K562 (cell line): Measurements from ENCODE around the gene PAF1. TPM values are rescaled to one million over a fixed set of nuclear protein-coding genes. Genes with fewer than 3 reads are reported as not detected.

Source experiments
- polyA plus RNA-seq, 8 experiments: library from polyadenylated mRNA; depleted of rRNA in 4 of 8; stranded (reverse) in 5 of 8; unstranded in 3 of 8; fragments of >200 nt; fragmentation: Nextera tagmentation in 2 of 8; fragmentation: Illumina TruSeq in 1 of 8; extraction: Ambion mirVana in 2 of 8; extraction: Trizol in 1 of 8; gene quantifications; 2 replicates each; pipeline versions ENCODE4 v1.2.1 to v1.2.3, GENCODE V29; 2011 to 2014; ENCODE audit warnings: inconsistent platforms in 1 of 8, missing spikeins in 1 of 8
- total RNA-seq, 7 experiments: library from RNA; depleted of rRNA in 6 of 7; stranded (reverse); fragments of >200 nt in 6 of 7; fragmentation: Illumina TruSeq in 2 of 7; extraction: Trizol in 2 of 7; gene quantifications; 2 replicates each; pipeline versions ENCODE4 v1.2.1 to v1.2.3, GENCODE V29; 2011 to 2021; ENCODE audit warnings: low replicate concordance in 1 of 7
- TF ChIP-seq, protein P1 (sequence below), 2 experiments: fragments of 450-650 bp; formaldehyde crosslinking in 1 of 2; IDR thresholded peaks; 2 replicates each; pipeline versions ENCODE4 v1.4.0 to v1.6.1; 2014 to 2020; ENCODE audit warnings: mild to moderate bottlenecking in 2 of 2, borderline replicate concordance in 1 of 2, low read depth in 1 of 2

The PAF1 gene
- total and polyA plus RNA-seq, 9 of the 15 experiments (the other 6 are each of a cell fraction or from before 2014, with no cell fraction given), result 1.5 to 45.0 (median 33.8) TPM

DNA sequence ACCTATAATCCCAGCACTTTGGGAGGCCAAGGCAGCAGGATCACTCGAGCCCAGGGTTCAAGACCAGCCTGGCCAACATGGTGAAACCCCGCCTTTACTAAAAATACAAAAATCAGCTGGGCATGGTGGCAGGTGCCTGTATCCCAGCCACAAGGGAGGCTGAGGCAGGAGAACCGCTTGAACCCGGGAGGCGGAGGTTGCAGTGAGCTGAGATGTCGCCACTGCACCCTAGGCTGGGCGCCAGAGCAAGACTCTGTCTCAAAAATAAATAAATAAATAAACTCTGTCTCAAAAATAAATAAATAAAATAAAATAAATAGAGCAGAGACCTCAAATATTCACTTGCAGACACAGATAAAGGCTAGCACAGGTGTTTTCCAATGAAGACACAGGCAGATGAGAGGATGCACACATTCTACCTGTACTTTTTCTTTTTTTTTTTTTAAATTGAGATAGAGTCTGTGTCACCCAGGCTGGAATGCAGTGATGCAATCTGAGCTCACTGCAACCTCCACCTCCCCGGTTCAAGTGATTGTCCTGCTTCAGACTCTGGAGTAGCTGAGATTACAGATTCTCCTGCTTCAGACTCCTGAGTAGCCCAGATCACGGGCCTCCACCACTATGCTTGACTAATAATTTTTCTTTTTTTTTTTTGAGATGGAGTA is 47.5 kb upstream of the PAF1 start (continued):
- TF ChIP-seq, protein P1, sequence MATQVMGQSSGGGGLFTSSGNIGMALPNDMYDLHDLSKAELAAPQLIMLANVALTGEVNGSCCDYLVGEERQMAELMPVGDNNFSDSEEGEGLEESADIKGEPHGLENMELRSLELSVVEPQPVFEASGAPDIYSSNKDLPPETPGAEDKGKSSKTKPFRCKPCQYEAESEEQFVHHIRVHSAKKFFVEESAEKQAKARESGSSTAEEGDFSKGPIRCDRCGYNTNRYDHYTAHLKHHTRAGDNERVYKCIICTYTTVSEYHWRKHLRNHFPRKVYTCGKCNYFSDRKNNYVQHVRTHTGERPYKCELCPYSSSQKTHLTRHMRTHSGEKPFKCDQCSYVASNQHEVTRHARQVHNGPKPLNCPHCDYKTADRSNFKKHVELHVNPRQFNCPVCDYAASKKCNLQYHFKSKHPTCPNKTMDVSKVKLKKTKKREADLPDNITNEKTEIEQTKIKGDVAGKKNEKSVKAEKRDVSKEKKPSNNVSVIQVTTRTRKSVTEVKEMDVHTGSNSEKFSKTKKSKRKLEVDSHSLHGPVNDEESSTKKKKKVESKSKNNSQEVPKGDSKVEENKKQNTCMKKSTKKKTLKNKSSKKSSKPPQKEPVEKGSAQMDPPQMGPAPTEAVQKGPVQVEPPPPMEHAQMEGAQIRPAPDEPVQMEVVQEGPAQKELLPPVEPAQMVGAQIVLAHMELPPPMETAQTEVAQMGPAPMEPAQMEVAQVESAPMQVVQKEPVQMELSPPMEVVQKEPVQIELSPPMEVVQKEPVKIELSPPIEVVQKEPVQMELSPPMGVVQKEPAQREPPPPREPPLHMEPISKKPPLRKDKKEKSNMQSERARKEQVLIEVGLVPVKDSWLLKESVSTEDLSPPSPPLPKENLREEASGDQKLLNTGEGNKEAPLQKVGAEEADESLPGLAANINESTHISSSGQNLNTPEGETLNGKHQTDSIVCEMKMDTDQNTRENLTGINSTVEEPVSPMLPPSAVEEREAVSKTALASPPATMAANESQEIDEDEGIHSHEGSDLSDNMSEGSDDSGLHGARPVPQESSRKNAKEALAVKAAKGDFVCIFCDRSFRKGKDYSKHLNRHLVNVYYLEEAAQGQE (IDR thresholded peaks at IDR 0.05; ENCODE audit: borderline replicate concordance), result no peak
- TF ChIP-seq, protein P1 (CRISPR knock-in tag; IDR thresholded peaks at IDR 0.05; ENCODE audit: low read depth), result no peak
- TF ChIP-seq, all 486 proteins: peak for 7
